Measurements from ENCODE around the gene MCM7. TPM values are rescaled to one million over a fixed set of nuclear protein-coding genes. Genes with fewer than 3 reads are reported as not detected.

Gene MCM7
- total RNA-seq, 2 donors from 2014 or later, result 8.3 to 13.0 TPM

DNA sequence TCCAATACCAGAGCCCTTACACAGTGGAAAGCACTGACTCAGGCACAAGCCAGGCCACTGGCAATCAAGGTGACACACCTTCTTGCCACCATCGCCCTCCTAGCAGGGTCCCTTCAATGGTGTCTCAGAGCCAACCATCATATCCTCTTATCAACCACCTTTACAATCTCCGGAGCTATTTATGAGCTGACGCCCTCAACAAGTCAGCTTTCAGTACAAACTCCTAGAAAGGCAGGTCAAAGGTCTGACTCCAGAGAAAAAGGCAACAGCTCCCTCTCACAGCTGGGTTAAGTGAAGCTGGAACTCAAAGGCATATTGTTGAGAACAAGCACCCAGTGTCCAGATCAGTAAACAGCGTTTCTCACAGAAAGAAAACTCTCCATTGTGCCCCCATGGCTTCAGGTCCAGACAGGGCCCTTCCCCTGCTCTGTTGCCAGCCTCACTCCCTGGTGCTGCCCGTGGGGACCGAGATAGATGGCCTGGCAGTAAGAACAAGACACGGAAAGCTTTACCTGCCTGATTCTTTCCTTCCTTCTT, 22.1 kb downstream of the MCM7 start:
- TF ChIP-seq, protein P1, sequence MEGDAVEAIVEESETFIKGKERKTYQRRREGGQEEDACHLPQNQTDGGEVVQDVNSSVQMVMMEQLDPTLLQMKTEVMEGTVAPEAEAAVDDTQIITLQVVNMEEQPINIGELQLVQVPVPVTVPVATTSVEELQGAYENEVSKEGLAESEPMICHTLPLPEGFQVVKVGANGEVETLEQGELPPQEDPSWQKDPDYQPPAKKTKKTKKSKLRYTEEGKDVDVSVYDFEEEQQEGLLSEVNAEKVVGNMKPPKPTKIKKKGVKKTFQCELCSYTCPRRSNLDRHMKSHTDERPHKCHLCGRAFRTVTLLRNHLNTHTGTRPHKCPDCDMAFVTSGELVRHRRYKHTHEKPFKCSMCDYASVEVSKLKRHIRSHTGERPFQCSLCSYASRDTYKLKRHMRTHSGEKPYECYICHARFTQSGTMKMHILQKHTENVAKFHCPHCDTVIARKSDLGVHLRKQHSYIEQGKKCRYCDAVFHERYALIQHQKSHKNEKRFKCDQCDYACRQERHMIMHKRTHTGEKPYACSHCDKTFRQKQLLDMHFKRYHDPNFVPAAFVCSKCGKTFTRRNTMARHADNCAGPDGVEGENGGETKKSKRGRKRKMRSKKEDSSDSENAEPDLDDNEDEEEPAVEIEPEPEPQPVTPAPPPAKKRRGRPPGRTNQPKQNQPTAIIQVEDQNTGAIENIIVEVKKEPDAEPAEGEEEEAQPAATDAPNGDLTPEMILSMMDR (IDR thresholded peaks at IDR 0.05), result no peak
- Histone ChIP-seq H3K9me3 (no peaks in the 10 kb centered on the region), H3K27me3 (no peaks in the 10 kb centered on the region), H3K36me3 (peaks cover 49% of the 10 kb centered on the region), H3K4me1 (peaks cover 0 to 30% of the 10 kb centered on the region in 2 donors), H3K4me3 (no peak overlapping the region), H3K27ac (no peak overlapping the region)
- no peak for DNase-seq (ENCODE audit: low spot score)

DNA sequence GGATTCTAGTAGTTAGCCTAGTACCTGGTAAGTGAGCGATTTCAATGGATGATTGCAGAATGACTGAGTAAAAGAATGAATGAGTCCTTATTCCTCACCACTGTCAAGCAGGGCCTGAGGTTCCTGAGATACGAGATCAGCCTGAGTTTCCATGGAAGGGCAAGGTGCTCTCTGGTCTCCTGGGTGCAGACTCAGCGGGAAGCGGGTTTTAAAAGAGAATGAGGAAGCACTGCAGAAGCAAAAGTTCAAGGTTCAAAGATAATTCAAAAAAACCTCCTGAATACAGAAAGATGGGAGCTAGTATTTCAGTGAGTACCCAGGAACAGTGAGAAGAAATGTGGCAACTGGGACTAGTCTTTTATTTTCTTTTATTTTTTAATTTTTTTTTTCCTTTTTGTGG, 24.0 kb downstream of the MCM7 start:
- Histone ChIP-seq H3K27ac (no peak overlapping the region), H3K9me3 (peaks cover 0 to 9% of the 10 kb centered on the region in 2 donors), H3K27me3 (no peaks in the 10 kb centered on the region), H3K4me3 (no peak overlapping the region), H3K36me3 (peaks cover 68% of the 10 kb centered on the region), H3K4me1 (peaks cover 0 to 24% of the 10 kb centered on the region in 2 donors)
- TF ChIP-seq, protein P1 (IDR thresholded peaks at IDR 0.05), result no peak
- no peak for DNase-seq (ENCODE audit: low spot score)

DNA sequence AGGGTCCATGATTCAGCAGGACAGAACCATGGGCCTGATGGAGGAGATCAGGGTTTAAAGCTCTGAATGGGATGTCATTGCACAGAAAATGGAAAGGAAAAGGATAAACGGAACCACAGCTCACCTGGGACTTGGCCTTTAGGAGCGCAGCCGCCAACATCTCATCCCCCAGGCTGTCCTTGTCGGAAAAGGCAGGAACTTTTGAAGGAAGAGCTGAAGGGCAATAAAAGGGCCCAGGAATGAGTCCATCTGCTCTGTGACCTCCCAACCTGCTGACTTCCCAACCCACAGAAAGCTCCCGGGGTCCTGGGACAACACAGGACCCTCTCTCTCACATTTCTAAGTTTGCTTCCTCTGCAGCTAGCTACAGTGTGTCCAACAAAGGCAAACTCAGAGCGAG, 25.8 kb downstream of the MCM7 start:
- no peaks in the 10 kb centered on the region for H3K27me3 ChIP-seq
- no peak overlapping the region for H3K27ac ChIP-seq
- peaks cover 0 to 14% of the 10 kb centered on the region in 2 donors for H3K4me1 ChIP-seq
- peaks cover 86% of the 10 kb centered on the region for H3K36me3 ChIP-seq
- H3K9me3 ChIP-seq, result peaks cover 14 to 27% of the 10 kb centered on the region in 2 donors
- no peak overlapping the region for H3K4me3 ChIP-seq
- TF ChIP-seq, protein P1 (IDR thresholded peaks at IDR 0.05), result no peak
- no peak for DNase-seq (ENCODE audit: low spot score)

- Histone ChIP-seq H3K36me3 (peaks cover 91% of the 10 kb centered on the region), H3K27ac (no peak overlapping the region), H3K4me1 (peaks cover 0 to 8% of the 10 kb centered on the region in 2 donors), H3K27me3 (no peaks in the 10 kb centered on the region), H3K4me3 (no peak overlapping the region), H3K9me3 (peaks cover 14 to 32% of the 10 kb centered on the region in 2 donors)
- no peak for DNase-seq (ENCODE audit: low spot score)
- TF ChIP-seq, protein P1 (IDR thresholded peaks at IDR 0.05), result no peak
These were observed 26.4 kb downstream of the MCM7 start for GRCh38 chr7:100074841-100075240.

- DNase-seq (ENCODE audit: low spot score), result no peak
- Histone ChIP-seq H3K27ac (no peak overlapping the region), H3K4me1 (no peaks in the 10 kb centered on the region), H3K4me3 (no peak overlapping the region), H3K27me3 (no peaks in the 10 kb centered on the region), H3K36me3 (peaks cover 88% of the 10 kb centered on the region), H3K9me3 (peaks cover 14 to 32% of the 10 kb centered on the region in 2 donors)
- TF ChIP-seq, protein P1 (IDR thresholded peaks at IDR 0.05), result no peak
These were observed 28.7 kb downstream of the MCM7 start for GRCh38 chr7:100072462-100072861.

All from right atrium auricular region (tissue), 2 donors.